GM12865 (cell line): ENCODE measurements around the gene BRD1.

Experiments used
- DNase-seq: peaks from one replicate; pipeline ENCODE4 v3.0.0; 2010; ENCODE audit warnings: low read depth
- H3K4me3 ChIP-seq: 2 replicates; pipeline ENCODE4 v1.5.1; 2011; ENCODE audit warnings: mild to moderate bottlenecking, low read depth, low read length, control low read depth
- TF ChIP-seq, protein P1 (sequence below): IDR thresholded peaks from 2 replicates; pipeline ENCODE4 v1.5.1; 2011; ENCODE audit warnings: low read length, control low read depth, low read depth, inconsistent platforms; ENCODE audit not compliant: insufficient read depth; ENCODE audit errors: missing control alignments

Gene BRD1

DNA sequence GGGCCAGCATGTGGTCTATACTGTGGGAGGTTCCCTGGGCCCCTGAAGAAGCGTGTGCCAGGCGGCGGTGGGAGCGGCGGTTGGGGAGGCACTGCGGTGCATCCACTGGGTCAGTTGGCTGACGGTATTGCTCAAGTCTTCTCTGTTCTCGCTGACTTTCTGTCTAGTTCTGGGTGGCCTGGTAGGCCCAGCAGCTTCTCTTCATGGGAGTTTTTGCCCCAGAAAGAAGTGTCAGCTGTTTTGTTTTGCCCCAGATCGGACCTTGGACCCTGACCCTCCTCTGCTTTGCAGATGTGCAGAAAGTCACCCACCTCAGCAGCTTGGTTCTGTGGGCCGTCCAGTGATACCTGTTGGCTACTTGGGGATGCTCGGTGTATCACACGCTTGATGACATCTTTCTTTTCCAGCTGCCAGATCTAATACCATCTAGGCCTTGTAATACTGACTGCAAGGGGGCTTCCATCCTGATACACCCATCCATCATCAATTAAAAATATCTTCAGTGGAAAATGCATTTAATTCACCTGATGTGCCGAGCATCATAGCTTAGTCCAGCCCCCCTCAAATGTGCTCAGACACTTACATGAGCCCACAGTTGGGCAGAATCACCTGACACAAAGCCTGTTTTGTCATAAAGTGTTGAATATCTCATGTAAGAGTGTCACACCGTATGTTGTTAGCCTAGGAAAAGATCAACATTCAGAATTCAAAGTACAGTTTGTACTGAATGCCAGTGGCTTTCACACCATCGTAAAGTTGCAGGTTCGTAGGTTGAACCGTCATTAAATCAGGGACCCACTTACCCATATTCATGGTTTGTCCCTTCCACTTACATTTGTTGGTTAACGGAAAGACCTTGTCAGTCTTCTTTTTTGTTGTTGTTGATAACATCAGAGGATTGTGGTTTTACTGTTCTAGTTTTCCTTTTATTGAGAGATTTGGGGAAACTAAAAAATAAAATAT lies 39.9 kb upstream of the BRD1 start:
- TF ChIP-seq, protein P1, sequence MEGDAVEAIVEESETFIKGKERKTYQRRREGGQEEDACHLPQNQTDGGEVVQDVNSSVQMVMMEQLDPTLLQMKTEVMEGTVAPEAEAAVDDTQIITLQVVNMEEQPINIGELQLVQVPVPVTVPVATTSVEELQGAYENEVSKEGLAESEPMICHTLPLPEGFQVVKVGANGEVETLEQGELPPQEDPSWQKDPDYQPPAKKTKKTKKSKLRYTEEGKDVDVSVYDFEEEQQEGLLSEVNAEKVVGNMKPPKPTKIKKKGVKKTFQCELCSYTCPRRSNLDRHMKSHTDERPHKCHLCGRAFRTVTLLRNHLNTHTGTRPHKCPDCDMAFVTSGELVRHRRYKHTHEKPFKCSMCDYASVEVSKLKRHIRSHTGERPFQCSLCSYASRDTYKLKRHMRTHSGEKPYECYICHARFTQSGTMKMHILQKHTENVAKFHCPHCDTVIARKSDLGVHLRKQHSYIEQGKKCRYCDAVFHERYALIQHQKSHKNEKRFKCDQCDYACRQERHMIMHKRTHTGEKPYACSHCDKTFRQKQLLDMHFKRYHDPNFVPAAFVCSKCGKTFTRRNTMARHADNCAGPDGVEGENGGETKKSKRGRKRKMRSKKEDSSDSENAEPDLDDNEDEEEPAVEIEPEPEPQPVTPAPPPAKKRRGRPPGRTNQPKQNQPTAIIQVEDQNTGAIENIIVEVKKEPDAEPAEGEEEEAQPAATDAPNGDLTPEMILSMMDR = no peak
- no peak for DNase-seq

DNA sequence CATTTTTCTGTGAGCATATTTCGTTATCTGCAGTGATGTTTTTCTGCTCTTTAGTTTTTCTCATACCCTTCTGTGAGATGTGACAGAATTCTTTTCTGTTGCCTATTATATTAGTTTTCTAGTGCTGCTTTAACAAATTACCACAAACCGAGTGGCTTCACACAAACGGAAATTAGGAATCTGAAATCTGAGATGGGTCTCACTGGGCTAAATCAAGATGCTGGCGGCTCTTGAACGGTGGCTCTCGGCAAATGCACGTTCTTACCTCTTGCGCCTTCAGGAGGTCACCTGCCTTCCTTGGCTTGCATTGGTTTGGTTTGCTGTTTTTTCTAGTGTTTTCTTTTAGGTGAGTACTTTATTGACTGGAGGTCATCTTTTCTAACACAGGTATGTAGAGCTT lies 39.0 kb upstream of the BRD1 start:
- TF ChIP-seq, protein P1 = no peak
- DNase-seq = no peak
- no peak overlapping the region for H3K4me3 ChIP-seq

More for the DNA sequence above, 39.9 kb upstream of the BRD1 start:
- no peak overlapping the region for H3K4me3 ChIP-seq

DNA sequence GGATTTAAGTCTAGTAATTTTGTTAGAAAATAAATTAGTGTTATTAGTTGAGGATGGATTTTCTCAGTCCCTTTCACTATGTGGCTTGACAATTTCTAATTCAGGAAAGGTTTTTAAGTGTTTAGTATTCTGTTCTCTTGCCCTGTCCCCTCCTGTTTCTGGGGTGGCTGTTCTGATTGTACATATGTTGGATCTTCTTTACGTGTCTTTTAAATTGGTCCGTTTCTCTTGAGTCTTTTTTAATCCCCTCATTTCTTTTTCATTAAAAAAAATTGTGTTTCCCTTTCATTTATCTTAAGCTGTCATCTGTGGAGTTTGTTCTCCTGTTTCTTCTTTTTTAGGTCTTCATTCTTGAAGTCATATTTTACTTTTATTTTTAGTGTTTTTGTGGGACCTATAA lies 38.5 kb upstream of the BRD1 start:
- DNase-seq = no peak
- TF ChIP-seq, protein P1 = no peak
- H3K4me3 ChIP-seq = no peak overlapping the region

DNA sequence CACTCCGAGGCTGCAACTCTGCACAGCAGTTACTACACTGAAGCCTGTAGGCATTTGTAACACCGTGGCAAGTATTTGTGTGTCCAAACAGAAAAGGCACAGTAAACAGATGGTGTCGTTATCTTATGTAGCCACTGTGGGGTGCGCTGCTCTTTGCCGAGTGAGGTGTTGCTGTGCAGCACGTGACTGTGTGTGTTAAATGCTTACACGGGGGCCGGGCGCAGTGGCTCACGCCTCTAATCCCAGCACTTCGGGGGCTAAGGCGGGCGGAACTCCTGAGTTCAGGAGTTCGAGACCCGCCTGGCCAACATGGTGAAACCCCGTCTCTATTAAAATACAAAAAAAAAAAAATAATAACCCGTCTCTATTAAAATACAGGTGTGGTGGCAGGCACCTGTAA lies 37.5 kb upstream of the BRD1 start:
- TF ChIP-seq, protein P1 = no peak
- DNase-seq = no peak
- H3K4me3 ChIP-seq = no peak overlapping the region

DNA sequence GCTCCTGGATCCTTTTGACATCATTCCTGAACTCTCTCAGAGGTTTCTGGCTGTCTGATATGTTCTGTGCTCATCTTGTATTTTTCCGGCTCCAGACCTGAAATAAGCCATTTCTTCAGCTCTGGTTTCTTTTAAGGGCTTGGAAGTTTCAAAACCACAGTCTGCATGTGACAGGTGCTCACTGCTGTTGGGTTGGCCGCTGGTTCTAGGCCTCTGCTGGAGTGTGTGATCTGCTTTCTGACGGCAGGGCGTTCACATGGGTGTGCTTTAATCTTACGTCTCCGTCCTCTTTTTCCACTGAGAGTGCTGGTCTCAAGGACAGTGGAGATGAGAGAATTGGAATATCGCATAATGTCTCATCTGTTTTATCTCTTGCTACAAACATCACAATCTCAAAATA lies 36.3 kb upstream of the BRD1 start:
- no peak overlapping the region for H3K4me3 ChIP-seq
- no peak for DNase-seq
- TF ChIP-seq, protein P1 = no peak

DNA sequence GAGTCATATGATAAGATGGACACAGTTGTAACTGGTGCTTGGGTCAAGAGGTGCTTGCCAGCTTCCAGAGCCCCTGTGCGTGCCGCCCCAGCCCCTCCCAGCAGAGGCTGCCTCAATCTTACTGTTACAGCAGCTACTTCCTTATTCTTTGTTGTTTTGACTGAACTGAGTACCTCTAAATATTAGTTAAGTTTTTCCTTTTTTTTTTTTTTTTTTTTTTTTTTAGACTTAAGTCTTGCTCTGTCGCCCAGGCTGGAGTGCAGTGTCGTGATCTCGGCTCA lies 34.8 kb upstream of the BRD1 start:
- H3K4me3 ChIP-seq = no peak overlapping the region
- DNase-seq = no peak
- TF ChIP-seq, protein P1 = no peak
